GM12873 (cell line): Measurements from ENCODE around the gene MAML2.

Experiments used
- TF ChIP-seq, protein P1 (sequence below): IDR thresholded peaks from 2 replicates; pipeline ENCODE4 v1.5.1; 2012; ENCODE audit warnings: low read depth, mild to moderate bottlenecking, moderate library complexity, low read length, control low read depth; ENCODE audit not compliant: insufficient read depth; ENCODE audit errors: missing control alignments

The MAML2 gene

DNA sequence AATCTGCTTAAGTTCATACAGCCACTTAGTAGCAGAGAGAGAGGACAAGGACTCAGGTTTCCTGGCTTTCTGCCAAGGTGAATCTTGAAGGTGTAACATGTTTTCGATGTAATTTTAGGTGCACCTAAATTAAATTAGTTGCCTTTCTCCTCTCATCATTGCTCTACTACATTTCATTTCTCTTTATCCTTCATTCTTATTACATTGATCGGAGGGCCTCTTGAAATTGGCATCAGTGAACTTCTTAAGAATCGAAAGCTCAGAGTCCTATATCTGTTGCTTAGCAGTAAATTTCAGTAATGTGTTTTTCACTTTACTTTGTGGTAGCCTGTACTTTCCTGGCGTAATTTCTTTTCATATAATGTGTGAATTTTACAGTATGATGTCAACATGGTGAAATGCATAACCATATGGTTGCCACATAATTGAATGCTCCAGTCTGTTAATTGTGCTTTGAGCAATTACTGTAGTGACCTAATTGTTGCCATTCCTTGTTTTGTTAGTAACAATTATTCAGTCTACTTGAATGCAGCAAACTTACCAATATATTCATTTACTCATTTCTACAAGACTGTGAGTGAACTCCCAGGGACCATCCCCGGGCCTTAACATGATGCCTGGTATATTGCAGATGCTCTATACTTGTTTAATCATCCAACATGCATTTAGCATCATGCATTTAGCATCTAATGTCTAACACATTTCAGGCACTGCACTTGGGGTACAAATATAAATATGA, 138.1 kb downstream of the MAML2 start:
- TF ChIP-seq, protein P1, sequence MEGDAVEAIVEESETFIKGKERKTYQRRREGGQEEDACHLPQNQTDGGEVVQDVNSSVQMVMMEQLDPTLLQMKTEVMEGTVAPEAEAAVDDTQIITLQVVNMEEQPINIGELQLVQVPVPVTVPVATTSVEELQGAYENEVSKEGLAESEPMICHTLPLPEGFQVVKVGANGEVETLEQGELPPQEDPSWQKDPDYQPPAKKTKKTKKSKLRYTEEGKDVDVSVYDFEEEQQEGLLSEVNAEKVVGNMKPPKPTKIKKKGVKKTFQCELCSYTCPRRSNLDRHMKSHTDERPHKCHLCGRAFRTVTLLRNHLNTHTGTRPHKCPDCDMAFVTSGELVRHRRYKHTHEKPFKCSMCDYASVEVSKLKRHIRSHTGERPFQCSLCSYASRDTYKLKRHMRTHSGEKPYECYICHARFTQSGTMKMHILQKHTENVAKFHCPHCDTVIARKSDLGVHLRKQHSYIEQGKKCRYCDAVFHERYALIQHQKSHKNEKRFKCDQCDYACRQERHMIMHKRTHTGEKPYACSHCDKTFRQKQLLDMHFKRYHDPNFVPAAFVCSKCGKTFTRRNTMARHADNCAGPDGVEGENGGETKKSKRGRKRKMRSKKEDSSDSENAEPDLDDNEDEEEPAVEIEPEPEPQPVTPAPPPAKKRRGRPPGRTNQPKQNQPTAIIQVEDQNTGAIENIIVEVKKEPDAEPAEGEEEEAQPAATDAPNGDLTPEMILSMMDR = no peak

DNA sequence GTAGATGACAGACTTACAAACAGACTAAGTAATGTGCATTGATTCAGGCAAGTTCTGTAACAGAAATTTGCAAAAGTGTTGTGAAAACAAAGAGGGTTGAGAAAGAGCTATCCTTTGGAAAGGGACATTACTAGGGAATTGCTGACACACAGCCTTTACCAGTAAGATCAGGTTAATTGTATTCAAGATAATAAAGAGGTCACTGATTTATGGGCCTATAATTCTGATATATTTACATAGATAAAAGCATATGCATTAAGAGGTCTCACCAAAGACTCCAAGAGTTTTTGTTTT, 138.7 kb downstream of the MAML2 start:
- TF ChIP-seq, protein P1 = no peak

GRCh38 chr11:96203567-96204365, 139.2 kb downstream of the MAML2 start:
- TF ChIP-seq, protein P1 = no peak

- TF ChIP-seq, protein P1 = no peak
Measured at GRCh38 chr11:96200243-96200642, 142.8 kb downstream of the MAML2 start.

DNA sequence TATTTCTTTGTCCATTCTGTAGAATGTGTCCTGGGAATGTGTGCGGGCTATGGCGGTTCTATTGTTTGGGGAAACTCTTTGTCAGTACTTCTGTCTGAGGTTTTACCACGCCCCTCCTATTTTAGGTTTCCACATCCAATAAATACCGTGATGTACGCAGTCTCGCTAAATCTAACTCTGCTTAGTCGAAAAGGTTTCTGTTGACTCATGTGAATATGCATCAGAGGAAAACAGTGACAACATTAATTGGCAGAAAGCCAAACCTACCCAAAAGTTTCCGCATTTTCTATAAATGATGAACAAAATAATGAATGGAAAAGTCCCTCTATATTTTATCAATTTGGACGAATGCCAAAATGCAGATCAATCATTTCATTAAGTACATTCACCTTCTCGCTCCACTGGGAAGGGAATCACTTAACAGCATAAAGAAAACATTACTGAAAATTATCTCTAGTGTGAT, 143.4 kb downstream of the MAML2 start:
- TF ChIP-seq, protein P1 = no peak

GRCh38 chr11:96197801-96198701, 144.9 kb downstream of the MAML2 start:
- TF ChIP-seq, protein P1 = no peak

DNA sequence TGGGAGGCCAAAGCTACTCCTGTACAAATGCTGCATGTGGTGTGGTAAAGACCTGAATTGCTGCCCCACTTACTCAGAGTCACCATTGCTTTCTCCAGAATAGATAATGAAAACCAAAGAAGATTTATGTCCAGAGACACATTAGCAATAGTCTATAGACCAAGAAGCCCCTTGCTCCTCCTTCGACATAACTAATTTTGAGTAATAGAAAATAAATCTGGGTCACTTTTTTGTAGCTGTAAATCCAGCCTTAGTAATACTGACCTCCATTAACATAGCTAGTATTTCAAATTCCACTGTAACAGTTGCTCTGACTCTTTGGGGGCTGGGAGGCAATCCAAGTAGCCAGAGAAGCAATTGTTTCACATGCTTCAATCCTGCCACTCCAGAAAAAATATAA, 145.9 kb downstream of the MAML2 start:
- TF ChIP-seq, protein P1 = no peak
